Immature natural killer cell (primary cell): ENCODE measurements around the gene SLC45A1. TPM values are rescaled to one million over a fixed set of nuclear protein-coding genes. Genes with fewer than 3 reads are reported as not detected.

Experiments used
- DNase-seq, 3 donors: peaks; one replicate each; pipeline ENCODE4 v3.0.0; 2022; ENCODE audit warnings: mixed read lengths in 1 of 3
- H3K27ac Mint-ChIP-seq, 6 donors: one replicate each; pipeline ENCODE4 v1.8.0; 2020; ENCODE audit warnings: mixed read lengths in 6 of 6, mild to moderate bottlenecking in 5 of 6, inconsistent platforms in 4 of 6, moderate library complexity in 3 of 6
- H3K27me3 Mint-ChIP-seq, 3 donors: one replicate each; pipeline ENCODE4 v1.8.0; 2020 to 2021; ENCODE audit warnings: low read depth in 3 of 3, mild to moderate bottlenecking in 3 of 3, mixed read lengths in 3 of 3, moderate library complexity in 3 of 3, inconsistent platforms in 1 of 3
- H3K36me3 Mint-ChIP-seq, 3 donors: one replicate each; pipeline ENCODE4 v1.8.0; 2020; ENCODE audit warnings: mixed read lengths in 3 of 3, inconsistent platforms in 2 of 3, mild to moderate bottlenecking in 2 of 3
- H3K4me1 Mint-ChIP-seq, 2 donors: one replicate each; pipeline ENCODE4 v1.8.0; 2020; ENCODE audit warnings: inconsistent platforms in 2 of 2, mild to moderate bottlenecking in 2 of 2, mixed read lengths in 2 of 2, moderate library complexity in 1 of 2
- H3K4me3 Mint-ChIP-seq, 5 donors: one replicate each; pipeline ENCODE4 v1.8.0; 2020; ENCODE audit warnings: mild to moderate bottlenecking in 5 of 5, mixed read lengths in 5 of 5, inconsistent platforms in 3 of 5, moderate library complexity in 3 of 5
- H3K9me3 Mint-ChIP-seq, 6 donors: one replicate each; pipeline ENCODE4 v1.8.0; 2020; ENCODE audit warnings: mild to moderate bottlenecking in 6 of 6, mixed read lengths in 6 of 6, inconsistent platforms in 4 of 6, moderate library complexity in 3 of 6
- polyA plus RNA-seq, 3 donors: library from polyadenylated mRNA; unstranded; fragments of 300-500 nt; fragmentation: Illumina TruSeq; gene quantifications; one replicate each; pipeline ENCODE4 v1.2.3, GENCODE V29; 2021

The SLC45A1 gene
- polyA plus RNA-seq, 3 donors from 2014 or later: 0.16 to 0.39 TPM; not detected in 1

DNA sequence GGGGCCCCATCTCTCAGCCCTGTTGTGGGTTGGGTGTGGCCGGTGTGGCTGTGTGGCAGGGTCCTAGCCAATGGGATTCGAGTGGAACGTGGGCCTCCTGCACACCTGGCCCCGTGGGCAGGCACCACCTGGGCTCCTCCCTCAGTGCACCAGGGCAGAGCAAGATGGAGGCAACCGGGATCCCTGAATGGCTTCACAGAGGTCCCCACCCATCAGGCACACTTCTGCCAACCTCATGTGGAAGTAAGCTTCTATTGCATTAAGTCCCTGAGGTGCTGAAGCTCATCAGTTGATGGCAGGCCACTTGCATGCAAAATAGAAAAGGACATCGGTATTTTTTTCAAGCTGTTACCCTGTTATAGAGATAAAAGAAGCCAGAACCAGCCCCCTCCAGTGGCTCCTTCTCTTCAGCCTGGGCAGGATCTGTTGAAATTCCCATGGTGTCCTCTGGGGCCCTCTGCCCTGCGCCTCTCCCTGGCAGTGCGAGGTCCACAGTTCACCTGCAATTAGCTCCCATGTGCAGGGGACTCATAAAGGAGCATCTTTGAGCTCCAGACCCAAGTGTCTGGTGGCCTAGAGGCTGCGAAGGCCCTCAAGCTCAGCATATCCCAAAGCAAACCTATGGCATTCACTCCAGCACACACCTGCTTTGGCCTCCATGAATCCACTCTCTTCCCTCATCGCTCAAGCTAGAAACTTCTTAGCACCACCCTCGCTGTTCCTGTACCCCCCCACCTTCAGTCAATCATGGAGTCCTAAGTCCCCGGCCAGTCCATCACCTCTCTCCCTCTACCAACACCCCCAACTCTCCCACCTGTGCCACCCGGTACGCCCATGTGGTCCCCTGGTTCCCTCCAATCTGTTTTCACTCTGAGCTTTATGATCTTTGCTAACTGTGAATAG, 2.1 kb upstream of the SLC45A1 start:
- DNase-seq: no peak
- peaks cover 5 to 14% of the 10 kb centered on the region in 2 donors for H3K4me1 Mint-ChIP-seq
- peaks cover 11 to 19% (median 15%) of the 10 kb centered on the region in 3 donors for H3K27me3 Mint-ChIP-seq
- no peaks in the 10 kb centered on the region for H3K36me3 Mint-ChIP-seq
- H3K27ac Mint-ChIP-seq: peak overlapping the region in 2 of 6 donors; percentile 10 to 72
- no peak overlapping the region for H3K4me3 Mint-ChIP-seq
- H3K9me3 Mint-ChIP-seq: peaks cover 0 to 2% (median 0%) of the 10 kb centered on the region in 6 donors

DNA sequence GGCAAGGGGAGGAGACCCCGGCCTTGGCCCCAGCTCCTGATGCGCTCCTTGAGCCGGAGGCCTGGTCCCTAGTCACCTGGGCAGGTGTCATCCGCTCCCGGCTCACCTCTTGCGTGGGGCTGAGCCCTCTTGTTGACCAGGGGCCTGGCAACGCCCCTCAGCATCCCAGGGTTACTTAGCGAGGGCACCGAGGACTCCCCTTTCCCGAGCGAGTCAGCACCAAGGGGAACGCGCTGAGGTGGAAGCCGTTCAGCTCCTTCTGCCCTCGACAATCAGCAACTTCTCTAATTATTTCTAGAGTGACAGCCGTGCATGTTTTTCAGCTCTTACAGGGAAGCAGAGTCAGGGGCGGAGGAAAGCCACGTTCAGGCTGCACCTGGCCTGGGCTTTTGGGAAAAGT, 522 bp downstream of the SLC45A1 start:
- peak overlapping the region; percentile 62 to 74 (median 69) for H3K4me3 Mint-ChIP-seq
- peaks cover 0 to 2% (median 0%) of the 10 kb centered on the region in 6 donors for H3K9me3 Mint-ChIP-seq
- no peak for DNase-seq
- H3K27ac Mint-ChIP-seq: peak overlapping the region in 2 of 6 donors; percentile 49 to 58
- H3K4me1 Mint-ChIP-seq: peaks cover 5 to 14% of the 10 kb centered on the region in 2 donors
- H3K36me3 Mint-ChIP-seq: no peaks in the 10 kb centered on the region
- peaks cover 9 to 19% (median 15%) of the 10 kb centered on the region in 3 donors for H3K27me3 Mint-ChIP-seq

DNA sequence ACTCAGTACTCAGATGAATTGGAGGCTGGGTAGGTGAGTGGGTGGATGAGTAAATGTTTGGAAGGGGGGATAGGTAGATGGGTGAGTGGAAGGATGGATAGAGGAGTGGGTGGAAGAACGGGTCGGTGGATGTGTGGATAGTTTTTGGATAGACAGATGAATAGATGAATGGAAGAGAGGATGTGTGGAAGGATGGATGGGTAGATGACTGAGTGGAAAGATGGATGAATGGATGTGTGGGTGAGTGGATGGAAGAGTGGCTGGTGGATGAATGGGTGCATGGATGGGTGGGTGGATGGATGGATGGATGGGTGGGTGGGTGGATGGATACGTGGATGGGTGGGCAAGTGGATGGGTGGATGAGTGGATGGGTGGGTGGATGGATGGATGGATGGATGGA, 3.7 kb downstream of the SLC45A1 start:
- H3K36me3 Mint-ChIP-seq: no peaks in the 10 kb centered on the region
- H3K27ac Mint-ChIP-seq: no peak overlapping the region
- H3K4me1 Mint-ChIP-seq: peaks cover 5 to 8% of the 10 kb centered on the region in 2 donors
- H3K27me3 Mint-ChIP-seq: peaks cover 4 to 12% (median 7%) of the 10 kb centered on the region in 3 donors
- no peak for DNase-seq
- peaks cover 0 to 2% (median 0%) of the 10 kb centered on the region in 6 donors for H3K9me3 Mint-ChIP-seq
- H3K4me3 Mint-ChIP-seq: no peak overlapping the region

DNA sequence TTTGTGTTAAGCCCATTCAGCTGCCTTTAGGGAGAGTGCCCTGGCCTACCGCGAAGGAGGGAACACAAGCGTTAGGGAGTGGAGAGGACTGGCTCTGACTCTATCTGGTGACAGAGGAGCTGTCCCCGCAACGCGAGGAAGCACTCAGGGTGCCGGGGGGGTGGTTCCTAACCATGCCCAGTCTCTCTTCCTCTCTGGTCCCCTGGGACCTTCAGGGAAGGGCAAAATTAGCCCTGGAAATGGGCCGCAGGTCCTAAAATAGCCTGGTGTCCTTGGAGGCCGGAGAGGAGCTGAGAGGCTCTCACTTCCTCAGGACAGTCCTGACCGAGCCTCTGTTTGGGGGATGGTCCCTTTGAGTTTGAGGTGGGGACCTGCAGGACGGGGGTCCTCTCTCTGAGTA, 5.8 kb downstream of the SLC45A1 start:
- no peak overlapping the region for H3K27ac Mint-ChIP-seq
- DNase-seq: no peak
- H3K9me3 Mint-ChIP-seq: peaks cover 0 to 2% (median 0%) of the 10 kb centered on the region in 6 donors
- H3K4me3 Mint-ChIP-seq: no peak overlapping the region
- H3K36me3 Mint-ChIP-seq: no peaks in the 10 kb centered on the region
- H3K27me3 Mint-ChIP-seq: peaks cover under 1 to 5% (median 4%) of the 10 kb centered on the region in 3 donors
- H3K4me1 Mint-ChIP-seq: peaks cover under 1 to 3% of the 10 kb centered on the region in 2 donors

DNA sequence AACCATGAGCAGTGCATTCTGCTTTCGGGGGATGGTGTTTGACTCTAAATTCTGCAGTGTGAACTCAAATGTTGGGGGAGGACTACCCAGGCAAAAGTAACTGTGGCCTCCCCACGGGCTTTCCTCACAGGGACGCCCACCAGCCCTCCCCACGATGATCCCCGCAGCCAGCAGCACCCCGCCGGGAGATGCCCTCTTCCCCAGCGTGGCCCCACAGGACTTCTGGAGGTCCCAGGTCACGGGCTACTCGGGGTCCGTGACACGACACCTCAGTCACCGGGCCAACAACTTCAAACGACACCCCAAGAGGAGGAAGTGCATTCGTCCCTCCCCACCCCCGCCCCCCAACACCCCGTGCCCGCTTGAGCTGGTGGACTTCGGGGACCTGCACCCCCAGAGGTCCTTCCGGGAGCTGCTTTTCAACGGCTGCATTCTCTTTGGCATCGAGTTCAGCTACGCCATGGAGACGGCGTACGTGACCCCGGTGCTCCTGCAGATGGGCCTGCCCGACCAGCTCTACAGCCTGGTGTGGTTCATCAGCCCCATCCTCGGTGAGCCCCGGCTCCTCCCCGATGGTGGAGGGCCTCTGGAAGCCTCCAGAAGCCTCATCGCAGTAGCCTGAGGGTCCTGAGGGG, 6.4 kb downstream of the SLC45A1 start:
- Mint-ChIP-seq H3K36me3 (no peaks in the 10 kb centered on the region), H3K4me3 (no peak overlapping the region)
- no peak for DNase-seq

DNA sequence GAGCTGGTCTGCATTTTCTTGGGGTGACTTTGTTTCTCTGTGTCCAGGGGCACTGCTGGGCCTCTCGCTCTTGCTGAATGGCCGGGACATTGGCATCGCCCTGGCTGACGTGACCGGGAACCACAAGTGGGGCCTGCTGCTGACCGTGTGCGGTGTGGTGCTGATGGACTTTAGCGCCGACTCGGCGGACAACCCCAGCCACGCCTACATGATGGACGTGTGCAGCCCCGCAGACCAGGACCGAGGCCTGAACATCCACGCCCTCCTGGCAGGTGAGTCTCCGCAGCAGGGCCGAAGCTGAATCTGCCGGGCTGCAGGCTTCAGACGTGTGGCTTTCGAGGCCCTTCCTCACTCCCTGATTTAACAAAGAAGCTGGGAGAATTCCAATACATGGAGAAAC, 7.9 kb downstream of the SLC45A1 start:
- DNase-seq: no peak
- H3K27ac Mint-ChIP-seq: no peak overlapping the region
- no peaks in the 10 kb centered on the region for H3K4me1 Mint-ChIP-seq
- peaks cover 4 to 6% (median 5%) of the 10 kb centered on the region in 3 donors for H3K27me3 Mint-ChIP-seq
- no peak overlapping the region for H3K4me3 Mint-ChIP-seq
- no peaks in the 10 kb centered on the region for H3K9me3 Mint-ChIP-seq
- no peaks in the 10 kb centered on the region for H3K36me3 Mint-ChIP-seq

More for the DNA sequence above, 6.4 kb downstream of the SLC45A1 start:
- H3K9me3 Mint-ChIP-seq: peaks cover 0 to 1% (median 0%) of the 10 kb centered on the region in 6 donors
- peaks cover 2 to 4% (median 3%) of the 10 kb centered on the region in 3 donors for H3K27me3 Mint-ChIP-seq
- H3K4me1 Mint-ChIP-seq: peaks cover 0 to 2% of the 10 kb centered on the region in 2 donors
- H3K27ac Mint-ChIP-seq: no peak overlapping the region

DNA sequence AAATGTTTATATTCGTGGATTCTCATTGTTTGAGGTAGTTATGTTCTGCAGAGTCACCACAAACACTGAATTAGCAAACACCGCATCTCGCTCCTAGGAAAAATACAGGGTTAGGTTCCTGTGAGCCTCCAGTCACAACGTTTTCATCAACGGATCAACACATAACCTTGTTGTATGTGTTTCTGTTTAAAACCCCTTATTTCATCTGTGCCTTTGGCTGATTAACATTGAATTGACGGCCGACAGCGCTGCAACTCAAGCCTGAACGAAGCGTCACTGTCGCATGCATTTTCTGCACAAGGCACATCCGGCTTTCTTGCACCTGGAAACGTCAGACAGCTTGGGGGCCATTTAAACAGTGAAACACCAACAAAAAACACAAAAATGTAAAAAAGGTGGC, 8.4 kb downstream of the SLC45A1 start:
- Mint-ChIP-seq H3K27ac (no peak overlapping the region), H3K9me3 (no peaks in the 10 kb centered on the region), H3K4me1 (no peaks in the 10 kb centered on the region), H3K36me3 (no peaks in the 10 kb centered on the region), H3K4me3 (no peak overlapping the region), H3K27me3 (peaks cover 7 to 9% (median 8%) of the 10 kb centered on the region in 3 donors)
- no peak for DNase-seq

DNA sequence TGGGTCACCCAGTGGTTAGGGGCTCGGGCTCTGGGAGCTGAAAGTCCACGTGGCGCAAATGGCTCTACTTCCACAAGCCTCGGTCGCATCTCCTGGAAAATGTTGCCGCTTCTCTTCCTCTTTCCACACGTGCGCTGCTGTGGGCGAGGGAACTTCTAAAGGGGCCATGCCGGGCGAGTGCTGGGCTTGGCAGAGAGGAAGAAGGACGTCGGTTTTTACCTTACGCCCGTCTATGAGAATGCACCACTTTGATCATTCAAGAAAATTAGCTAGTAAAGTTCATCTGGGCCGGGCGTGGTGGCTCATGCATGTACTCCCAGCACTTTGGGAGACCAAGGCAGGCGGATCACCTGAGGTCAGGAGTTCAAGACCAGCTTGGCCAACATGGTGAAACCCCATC, 10.4 kb downstream of the SLC45A1 start:
- Mint-ChIP-seq H3K27me3 (peaks cover 12 to 20% (median 17%) of the 10 kb centered on the region in 3 donors), H3K27ac (no peak overlapping the region), H3K9me3 (no peaks in the 10 kb centered on the region), H3K4me1 (no peaks in the 10 kb centered on the region), H3K4me3 (no peak overlapping the region), H3K36me3 (no peaks in the 10 kb centered on the region)
- no peak for DNase-seq

DNA sequence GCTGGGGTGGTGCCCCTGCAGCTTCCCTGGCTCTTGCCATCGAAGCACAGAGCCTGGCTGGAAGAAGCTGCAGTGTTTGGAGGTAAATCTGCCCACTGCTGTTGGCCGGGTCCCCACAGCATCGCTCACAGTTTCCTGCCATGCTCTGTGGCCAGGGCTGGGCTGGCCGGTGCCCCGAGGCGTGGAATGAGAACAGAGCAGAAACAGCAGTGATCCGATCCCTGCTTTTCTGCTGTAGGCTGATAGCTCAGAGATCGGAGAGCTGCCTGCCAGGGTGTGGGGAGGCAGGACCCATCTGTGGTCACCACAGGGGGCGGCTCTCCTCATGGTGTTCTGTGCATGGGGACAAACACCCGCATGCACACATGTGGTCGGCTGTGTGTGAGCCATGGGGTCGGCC, 11.5 kb downstream of the SLC45A1 start:
- DNase-seq: no peak
- Mint-ChIP-seq H3K4me1 (no peaks in the 10 kb centered on the region), H3K9me3 (no peaks in the 10 kb centered on the region), H3K27ac (peak overlapping the region in 1 of 6 donors; percentile 72), H3K4me3 (no peak overlapping the region), H3K27me3 (peaks cover 12 to 20% (median 17%) of the 10 kb centered on the region in 3 donors), H3K36me3 (no peaks in the 10 kb centered on the region)

DNA sequence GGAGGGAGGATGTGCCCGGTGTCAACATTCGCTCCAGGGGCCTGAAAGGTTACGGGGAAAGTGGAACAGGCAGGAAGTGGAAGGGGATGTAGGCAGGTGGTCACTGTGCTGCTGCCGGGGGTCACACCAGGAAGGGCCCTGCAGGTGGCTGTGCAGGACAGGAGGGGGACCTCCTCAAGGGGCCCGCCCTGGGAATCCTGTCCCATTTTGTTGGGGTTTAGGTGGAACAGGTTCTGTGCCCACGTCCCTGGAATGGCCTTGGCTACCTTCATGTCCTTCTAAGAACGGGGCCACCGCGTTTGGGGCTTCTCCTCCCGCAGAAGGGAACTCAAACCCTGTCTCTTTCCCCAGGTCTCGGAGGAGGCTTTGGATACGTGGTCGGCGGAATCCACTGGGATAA, 11.9 kb downstream of the SLC45A1 start:
- Mint-ChIP-seq H3K4me1 (no peaks in the 10 kb centered on the region), H3K36me3 (no peaks in the 10 kb centered on the region), H3K4me3 (no peak overlapping the region), H3K27ac (peak overlapping the region in 1 of 6 donors; percentile 72), H3K27me3 (peaks cover 12 to 20% (median 17%) of the 10 kb centered on the region in 3 donors), H3K9me3 (no peaks in the 10 kb centered on the region)
- no peak for DNase-seq

DNA sequence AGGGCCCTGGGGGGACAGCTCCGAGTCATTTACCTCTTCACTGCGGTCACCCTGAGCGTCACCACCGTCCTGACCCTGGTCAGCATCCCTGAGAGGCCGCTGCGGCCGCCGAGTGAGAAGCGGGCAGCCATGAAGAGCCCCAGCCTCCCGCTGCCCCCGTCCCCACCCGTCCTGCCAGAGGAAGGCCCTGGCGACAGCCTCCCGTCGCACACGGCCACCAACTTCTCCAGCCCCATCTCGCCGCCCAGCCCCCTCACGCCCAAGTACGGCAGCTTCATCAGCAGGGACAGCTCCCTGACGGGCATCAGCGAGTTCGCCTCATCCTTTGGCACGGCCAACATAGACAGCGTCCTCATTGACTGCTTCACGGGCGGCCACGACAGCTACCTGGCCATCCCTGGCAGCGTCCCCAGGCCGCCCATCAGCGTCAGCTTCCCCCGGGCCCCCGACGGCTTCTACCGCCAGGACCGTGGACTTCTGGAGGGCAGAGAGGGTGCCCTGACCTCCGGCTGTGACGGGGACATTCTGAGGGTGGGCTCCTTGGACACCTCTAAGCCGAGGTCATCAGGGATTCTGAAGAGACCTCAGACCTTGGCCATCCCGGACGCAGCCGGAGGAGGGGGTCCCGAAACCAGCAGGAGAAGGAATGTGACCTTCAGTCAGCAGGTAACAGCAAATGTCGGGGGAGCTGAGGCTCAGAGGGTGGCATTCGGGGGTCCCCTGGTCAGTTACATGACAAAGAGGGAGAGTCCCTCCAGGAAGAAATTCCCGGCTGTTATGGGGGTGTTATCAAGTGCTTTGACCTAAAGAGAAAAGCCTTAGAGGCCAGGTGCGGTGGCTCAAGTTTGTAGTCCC, 12.6 kb downstream of the SLC45A1 start:
- no peak overlapping the region for H3K4me3 Mint-ChIP-seq
- peaks cover 12 to 19% (median 17%) of the 10 kb centered on the region in 3 donors for H3K27me3 Mint-ChIP-seq
- peak overlapping the region in 1 of 6 donors; percentile 67 for H3K27ac Mint-ChIP-seq
- no peaks in the 10 kb centered on the region for H3K4me1 Mint-ChIP-seq
- H3K36me3 Mint-ChIP-seq: no peaks in the 10 kb centered on the region
- no peak for DNase-seq
- H3K9me3 Mint-ChIP-seq: no peaks in the 10 kb centered on the region

DNA sequence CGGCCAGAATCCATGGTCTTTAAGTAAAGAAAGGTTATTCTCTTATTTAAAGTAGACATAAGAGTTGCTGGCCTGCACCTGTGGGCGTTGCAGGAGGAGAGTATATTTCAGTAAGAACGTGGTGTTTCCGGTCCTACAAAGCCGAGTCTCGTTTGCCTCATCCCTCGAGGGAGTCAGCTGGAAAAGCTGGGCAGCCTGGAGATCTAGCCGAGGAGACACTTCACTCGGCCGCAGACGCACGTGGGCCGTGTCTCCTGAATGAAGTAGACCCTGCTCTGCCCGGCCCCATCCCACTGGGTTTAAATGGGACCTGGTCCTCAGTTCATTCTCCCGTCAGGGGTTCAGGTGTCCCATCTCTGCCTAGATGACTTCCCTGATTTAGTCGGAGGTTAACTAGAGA, 14.9 kb downstream of the SLC45A1 start:
- Mint-ChIP-seq H3K9me3 (no peaks in the 10 kb centered on the region), H3K4me1 (no peaks in the 10 kb centered on the region), H3K27me3 (peaks cover 16 to 19% (median 17%) of the 10 kb centered on the region in 3 donors), H3K36me3 (peaks cover 0 to 3% (median 0%) of the 10 kb centered on the region in 3 donors), H3K4me3 (no peak overlapping the region), H3K27ac (no peak overlapping the region)
- no peak for DNase-seq

DNA sequence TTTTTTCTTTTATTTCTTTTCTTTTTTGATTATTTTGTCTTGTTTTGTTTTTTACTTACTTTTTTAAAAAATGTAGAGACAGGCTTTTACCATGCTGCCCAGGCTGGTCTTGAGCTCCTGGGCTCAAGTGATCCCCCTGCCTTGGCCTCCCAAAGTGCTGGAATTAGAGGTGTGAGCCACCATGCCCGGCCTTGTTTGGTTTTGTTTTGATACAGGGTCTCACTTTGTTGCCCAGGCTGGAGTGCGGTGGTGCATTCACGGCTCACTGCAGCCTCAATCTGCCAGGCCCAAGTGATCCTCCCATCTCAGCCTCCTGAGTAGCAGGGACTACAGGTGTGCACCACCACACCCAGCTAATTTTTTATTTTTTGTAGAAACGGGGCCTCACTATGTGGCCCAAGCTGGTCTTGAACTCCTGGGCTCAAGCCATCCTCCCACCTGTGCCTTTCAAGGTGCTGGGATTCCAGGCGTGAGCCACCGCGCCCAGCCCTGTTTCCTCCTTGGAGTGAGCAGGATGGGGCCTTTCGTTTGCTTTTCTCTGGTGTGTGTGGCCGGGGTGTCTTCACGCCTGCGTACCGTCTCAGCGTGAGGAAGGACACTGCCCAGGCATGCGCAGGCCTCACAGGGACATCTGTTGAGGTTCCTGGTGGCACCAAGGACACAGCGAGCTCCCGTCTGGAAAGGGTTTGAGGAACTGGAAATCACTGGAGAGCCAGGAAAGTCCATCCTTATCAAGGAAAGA, 15.5 kb downstream of the SLC45A1 start:
- H3K4me1 Mint-ChIP-seq: no peaks in the 10 kb centered on the region
- H3K9me3 Mint-ChIP-seq: no peaks in the 10 kb centered on the region
- H3K27me3 Mint-ChIP-seq: peaks cover 16 to 19% (median 17%) of the 10 kb centered on the region in 3 donors
- DNase-seq: no peak
- H3K4me3 Mint-ChIP-seq: no peak overlapping the region
- H3K27ac Mint-ChIP-seq: no peak overlapping the region
- H3K36me3 Mint-ChIP-seq: peaks cover 0 to 3% (median 0%) of the 10 kb centered on the region in 3 donors
